Trophoblast cell (in vitro differentiated cells and primary cell): ENCODE measurements around the gene NHSL1.

Experiments
- DNase-seq, 2 donors: peaks; one replicate each; pipeline ENCODE4 v3.0.0-alpha.2; 2016
- H2AFZ ChIP-seq: 2 replicates; pipeline ENCODE4 v1.6.1; 2013; ENCODE audit warnings: low read length, moderate library complexity, mild to moderate bottlenecking; ENCODE audit not compliant: insufficient read depth, poor library complexity
- H2AK5ac ChIP-seq: 2 replicates; pipeline ENCODE4 v1.6.1; 2013; ENCODE audit warnings: mild to moderate bottlenecking, low read length
- H2BK120ac ChIP-seq: 2 replicates; pipeline ENCODE4 v1.6.1; 2013; ENCODE audit warnings: low read length, mild to moderate bottlenecking, moderate library complexity; ENCODE audit not compliant: insufficient read depth, poor library complexity
- H2BK12ac ChIP-seq: 2 replicates; pipeline ENCODE4 v1.6.1; 2013; ENCODE audit warnings: mild to moderate bottlenecking, low read length, moderate library complexity
- H2BK5ac ChIP-seq: 2 replicates; pipeline ENCODE4 v1.6.1; 2013; ENCODE audit warnings: low read length, low read depth, moderate library complexity, mild to moderate bottlenecking; ENCODE audit not compliant: poor library complexity
- H3K14ac ChIP-seq: 2 replicates; pipeline ENCODE4 v1.6.1; 2013; ENCODE audit warnings: mild to moderate bottlenecking, low read length
- H3K18ac ChIP-seq: 2 replicates; pipeline ENCODE4 v1.6.1; 2013; ENCODE audit warnings: mild to moderate bottlenecking, low read length
- H3K23ac ChIP-seq: 2 replicates; pipeline ENCODE4 v1.6.1; 2013; ENCODE audit warnings: low read length
- H3K27ac ChIP-seq: 2 replicates; pipeline ENCODE4 v1.5.1; 2013; ENCODE audit warnings: low read depth, mild to moderate bottlenecking, inconsistent platforms, low read length, moderate library complexity
- H3K27me3 ChIP-seq: 2 replicates; pipeline ENCODE4 v1.6.1; 2013; ENCODE audit warnings: inconsistent platforms, mild to moderate bottlenecking, low read length, moderate library complexity; ENCODE audit not compliant: insufficient read depth
- H3K36me3 ChIP-seq, 2 experiments: 1 replicate in 1 of 2; 2 replicates in 1 of 2; pipeline ENCODE4 v1.6.1; 2013; ENCODE audit warnings: low read length in 2 of 2, mild to moderate bottlenecking in 2 of 2, moderate library complexity in 1 of 2; ENCODE audit not compliant: insufficient read depth in 2 of 2, control insufficient read depth in 1 of 2
- H3K4ac ChIP-seq: 2 replicates; pipeline ENCODE4 v1.6.1; 2013; ENCODE audit warnings: low read depth, mild to moderate bottlenecking, low read length, moderate library complexity
- H3K4me1 ChIP-seq, 2 experiments: 1 replicate in 1 of 2; 2 replicates in 1 of 2; pipeline ENCODE4 v1.6.1; 2013; ENCODE audit warnings: low read length in 2 of 2, mild to moderate bottlenecking in 2 of 2, moderate library complexity in 1 of 2; ENCODE audit not compliant: insufficient read depth in 2 of 2, control insufficient read depth in 1 of 2
- H3K4me2 ChIP-seq: 2 replicates; pipeline ENCODE4 v1.6.1; 2013; ENCODE audit warnings: inconsistent platforms, mild to moderate bottlenecking, low read length, moderate library complexity
- H3K4me3 ChIP-seq: 2 replicates; pipeline ENCODE4 v1.5.1; 2013; ENCODE audit warnings: mild to moderate bottlenecking, low read depth, low read length, inconsistent platforms
- H3K79me1 ChIP-seq: one replicate; pipeline ENCODE4 v1.6.1; 2013; ENCODE audit warnings: low read length
- H3K79me2 ChIP-seq: 2 replicates; pipeline ENCODE4 v1.6.1; 2013; ENCODE audit warnings: low read length, mild to moderate bottlenecking; ENCODE audit not compliant: control insufficient read depth, insufficient read depth, poor library complexity
- H3K9ac ChIP-seq: 2 replicates; pipeline ENCODE4 v1.6.1; 2013; ENCODE audit warnings: mild to moderate bottlenecking, low read length
- H3K9me3 ChIP-seq: 2 replicates; pipeline ENCODE4 v1.6.1; 2013; ENCODE audit warnings: low read depth, mild to moderate bottlenecking, control low read depth, inconsistent platforms, low read length; ENCODE audit not compliant: insufficient read depth
- H4K12ac ChIP-seq: 2 replicates; pipeline ENCODE4 v1.6.1; 2013; ENCODE audit warnings: low read depth, mild to moderate bottlenecking, low read length, moderate library complexity
- H4K8ac ChIP-seq: 2 replicates; pipeline ENCODE4 v1.6.1; 2013; ENCODE audit warnings: low read depth, mild to moderate bottlenecking, low read length, moderate library complexity
- H4K91ac ChIP-seq: one replicate; pipeline ENCODE4 v1.6.1; 2013; ENCODE audit warnings: low read depth, mild to moderate bottlenecking, low read length, moderate library complexity
- WGBS: extraction: QIAGEN DNeasy Blood & Tissue Kit; methylation state at CpG from one replicate; pipeline ENCODE4 v1.1.7; 2013; ENCODE audit warnings: missing lambda C conversion rate; ENCODE audit not compliant: insufficient read length, insufficient coverage; ENCODE audit errors: extremely low coverage; 5-methylcytosine and 5-hydroxymethylcytosine counted together

Gene NHSL1

GRCh38 chr6:138378463-138378862 is 120.8 kb downstream of the NHSL1 start:
- Histone ChIP-seq H3K4me2 (no peak overlapping the region), H3K4ac (no peak overlapping the region), H2BK5ac (no peak overlapping the region), H3K27me3 (no peaks in the 10 kb centered on the region), H3K9ac (no peak overlapping the region), H3K79me2 (no peaks in the 10 kb centered on the region), H3K18ac (no peak overlapping the region), H2AFZ (no peak overlapping the region), H3K79me1 (no peaks in the 10 kb centered on the region), H2BK12ac (no peak overlapping the region), H3K36me3 (no peaks in the 10 kb centered on the region), H3K27ac (no peak overlapping the region), H3K9me3 (no peaks in the 10 kb centered on the region), H2BK120ac (no peak overlapping the region), H2AK5ac (no peak overlapping the region), H3K23ac (no peak overlapping the region), H4K91ac (no peak overlapping the region), H3K4me3 (no peak overlapping the region), H3K4me1 (peaks cover 0 to 4% of the 10 kb centered on the region in 2 experiments), H4K12ac (no peak overlapping the region), H4K8ac (no peak overlapping the region), H3K14ac (no peak overlapping the region)
- no peak for DNase-seq
- no CpG with 5 or more reads among the region's 4 CpGs for WGBS

GRCh38 chr6:138377844-138378243 is 121.5 kb downstream of the NHSL1 start, which contains the start of gene SMIM28:
TSS of gene SMIM28 (plus strand) at chr6:138377905. CDS start at chr6:138378073, 168 bp downstream.
- H4K8ac ChIP-seq: no peak within 1 kb of the TSS
- H3K4me1 ChIP-seq: peaks cover 0 to 4% of the 10 kb centered on the region in 2 experiments
- H3K9me3 ChIP-seq: no peaks in the 10 kb centered on the region
- no peak within 1 kb of the TSS for H4K12ac ChIP-seq
- H3K4me2 ChIP-seq: no peak within 1 kb of the TSS
- no peak within 1 kb of the TSS for H3K9ac ChIP-seq
- no peaks in the 10 kb centered on the region for H3K79me1 ChIP-seq
- no peak within 1 kb of the TSS for H2BK5ac ChIP-seq
- no peak within 1 kb of the TSS for H3K27ac ChIP-seq
- no peak within 1 kb of the TSS for H2AFZ ChIP-seq
- no peak within 1 kb of the TSS for H3K4ac ChIP-seq
- no CpG with 5 or more reads among the region's 6 CpGs for WGBS
- H3K79me2 ChIP-seq: no peaks in the 10 kb centered on the region
- no peaks in the 10 kb centered on the region for H3K27me3 ChIP-seq
- no peak for DNase-seq
- no peak within 1 kb of the TSS for H3K14ac ChIP-seq
- H4K91ac ChIP-seq: no peak within 1 kb of the TSS
- H3K23ac ChIP-seq: no peak within 1 kb of the TSS
- no peak within 1 kb of the TSS for H2AK5ac ChIP-seq
- no peak within 1 kb of the TSS for H2BK120ac ChIP-seq
- no peak within 1 kb of the TSS for H3K4me3 ChIP-seq
- no peak within 1 kb of the TSS for H2BK12ac ChIP-seq
- H3K36me3 ChIP-seq: no peaks in the 10 kb centered on the region
- no peak within 1 kb of the TSS for H3K18ac ChIP-seq

DNA sequence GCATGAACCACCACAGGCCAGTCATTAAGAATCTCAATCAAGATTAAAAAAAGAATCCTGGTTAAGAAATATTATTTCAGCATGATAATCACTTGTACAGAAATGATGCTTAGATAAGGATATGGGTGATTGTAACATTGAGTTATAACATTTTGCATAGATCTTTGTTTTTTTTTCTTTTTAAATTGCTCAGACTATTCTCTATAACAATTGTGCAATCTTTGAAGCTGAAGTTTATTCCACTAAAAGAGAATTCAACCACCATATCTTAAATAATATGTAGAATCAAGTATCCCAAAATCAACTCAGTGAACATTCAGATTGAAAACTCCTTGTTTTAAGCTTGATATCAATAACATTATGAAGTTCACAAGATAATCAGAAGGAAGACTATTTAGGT is 122.3 kb downstream of the NHSL1 start:
- Histone ChIP-seq H3K4me3 (no peak overlapping the region), H3K4me2 (no peak overlapping the region), H3K23ac (no peak overlapping the region), H3K9me3 (no peaks in the 10 kb centered on the region), H4K8ac (no peak overlapping the region), H3K27ac (no peak overlapping the region), H4K12ac (no peak overlapping the region), H3K4ac (no peak overlapping the region), H3K18ac (no peak overlapping the region), H3K79me2 (no peaks in the 10 kb centered on the region), H2BK120ac (no peak overlapping the region), H3K36me3 (no peaks in the 10 kb centered on the region), H3K14ac (no peak overlapping the region), H2BK5ac (no peak overlapping the region), H2AK5ac (no peak overlapping the region), H3K4me1 (no peaks in the 10 kb centered on the region), H3K9ac (no peak overlapping the region), H4K91ac (no peak overlapping the region), H2BK12ac (no peak overlapping the region), H2AFZ (no peak overlapping the region), H3K79me1 (no peaks in the 10 kb centered on the region), H3K27me3 (no peaks in the 10 kb centered on the region)
- no peak for DNase-seq

- H2BK12ac ChIP-seq: no peak overlapping the region
- DNase-seq: no peak
- no peak overlapping the region for H4K12ac ChIP-seq
- H3K9ac ChIP-seq: no peak overlapping the region
- no peaks in the 10 kb centered on the region for H3K79me1 ChIP-seq
- H4K91ac ChIP-seq: no peak overlapping the region
- no peak overlapping the region for H3K4ac ChIP-seq
- H3K27ac ChIP-seq: no peak overlapping the region
- H3K4me2 ChIP-seq: no peak overlapping the region
- H3K14ac ChIP-seq: no peak overlapping the region
- H3K9me3 ChIP-seq: no peaks in the 10 kb centered on the region
- H4K8ac ChIP-seq: no peak overlapping the region
- no peak overlapping the region for H2BK5ac ChIP-seq
- H3K4me1 ChIP-seq: no peaks in the 10 kb centered on the region
- no peak overlapping the region for H2BK120ac ChIP-seq
- no peaks in the 10 kb centered on the region for H3K36me3 ChIP-seq
- no peak overlapping the region for H3K18ac ChIP-seq
- no peak overlapping the region for H3K4me3 ChIP-seq
- WGBS: no CpG with 5 or more reads among the region's 2 CpGs
- H2AFZ ChIP-seq: no peak overlapping the region
- H3K27me3 ChIP-seq: no peaks in the 10 kb centered on the region
- H2AK5ac ChIP-seq: no peak overlapping the region
- no peaks in the 10 kb centered on the region for H3K79me2 ChIP-seq
- H3K23ac ChIP-seq: no peak overlapping the region
These were observed 124.5 kb downstream of the NHSL1 start for GRCh38 chr6:138374815-138375214.
